ENCODE results near the gene SCARB2. TPM values are rescaled to one million over a fixed set of nuclear protein-coding genes. Genes with fewer than 3 reads are reported as not detected.
A peak's percentile ranks its signal among the peaks of the same experiment; 100 is the strongest.

Gene SCARB2
- total RNA-seq, 1 experiment from 2014 or later: 51.3 TPM

- no peaks in the 10 kb centered on the region for H4K20me1 ChIP-seq (ENCODE audit: insufficient read depth)
- POLR2A ChIA-PET: no interaction called here
- no peak overlapping the region for H3K9ac ChIP-seq (ENCODE audit: low read length)
- no peaks in the 10 kb centered on the region for H3K27me3 ChIP-seq (ENCODE audit: insufficient read depth, low read length)
- H3K4me3 ChIP-seq (replicated peaks in 1 of 2; ENCODE audit: low read depth in 1 of 2, low read length in 2 of 2): no peak overlapping the region
- H2AFZ ChIP-seq (ENCODE audit: low read depth, low read length, poor library complexity, severe bottlenecking): no peak overlapping the region
- H3K9me3 ChIP-seq (ENCODE audit: control insufficient read depth in 1 of 2, insufficient read depth in 1 of 2, low read depth in 1 of 2, low read length in 2 of 2): no peaks in the 10 kb centered on the region
- no peak for DNase-seq (ENCODE audit: low read depth, low spot score)
- RAD21 ChIA-PET (ENCODE audit: low non-redundant PET in 1 of 2, low total read pairs in 2 of 2, uncharacterized antibody in 2 of 2, unreplicated experiment in 2 of 2): no interaction called here
- H3K4me2 ChIP-seq (ENCODE audit: low read length): no peak overlapping the region
- H3K9me2 ChIP-seq (ENCODE audit: insufficient read depth): no peaks in the 10 kb centered on the region
- peaks cover 11 to 12% of the 10 kb centered on the region in 2 experiments for H3K4me1 ChIP-seq (ENCODE audit: control insufficient read depth in 1 of 2, insufficient read depth in 2 of 2, low read length in 2 of 2)
- BruUV-seq (replicated peaks): no TSS peak
- no peak overlapping the region for H3K27ac ChIP-seq (ENCODE audit: low read depth, low read length)
- TF ChIP-seq CEBPB (IDR thresholded peaks at IDR 0.05; ENCODE audit: low read depth) (no peak), CBX3 (IDR thresholded peaks at IDR 0.05; ENCODE audit: low read depth) (no peak)
- intact Hi-C loops (cut with micrococcal nuclease): no loop called here
- no peak for ATAC-seq
- H3K79me2 ChIP-seq (ENCODE audit: insufficient read depth, low read length): peaks cover 23% of the 10 kb centered on the region
- CTCF ChIA-PET: interaction anchor here (1.0 to 1.4 kb wide), 2 partner anchors 10 to 178 kb away, joined by 3 to 8 read pairs; no protein-coding TSS in a partner anchor
- H3K36me3 ChIP-seq (ENCODE audit: control insufficient read depth in 1 of 2, insufficient read depth in 2 of 2, low read length in 2 of 2): 0 out of 4 replicates have a peak, but pooled peaks cover 0 to 2% of the 10 kb centered on the region in 2 experiments
These were observed 13.9 kb downstream of the SCARB2 start for GRCh38 chr4:76199664-76200211.

GRCh38 chr4:76198411-76199237, 15.0 kb downstream of the SCARB2 start:
- Histone ChIP-seq H3K27ac (ENCODE audit: low read depth, low read length) (no peak overlapping the region), H3K36me3 (ENCODE audit: control insufficient read depth in 1 of 2, insufficient read depth in 2 of 2, low read length in 2 of 2) (peaks cover 0 to 12% of the 10 kb centered on the region in 2 experiments; a peak in 1 of 4 replicates), H3K4me1 (ENCODE audit: control insufficient read depth in 1 of 2, insufficient read depth in 2 of 2, low read length in 2 of 2) (peaks cover 11 to 20% of the 10 kb centered on the region in 2 experiments), H4K20me1 (ENCODE audit: insufficient read depth) (no peaks in the 10 kb centered on the region), H3K9me3 (ENCODE audit: control insufficient read depth in 1 of 2, insufficient read depth in 1 of 2, low read depth in 1 of 2, low read length in 2 of 2) (no peaks in the 10 kb centered on the region), H3K9ac (ENCODE audit: low read length) (no peak overlapping the region), H3K27me3 (ENCODE audit: insufficient read depth, low read length) (no peaks in the 10 kb centered on the region), H2AFZ (ENCODE audit: low read depth, low read length, poor library complexity, severe bottlenecking) (no peak overlapping the region), H3K9me2 (ENCODE audit: insufficient read depth) (no peaks in the 10 kb centered on the region), H3K4me2 (ENCODE audit: low read length) (no peak overlapping the region), H3K79me2 (ENCODE audit: insufficient read depth, low read length) (peaks cover 19% of the 10 kb centered on the region; the same call in 1 of the 2 replicates), H3K4me3 (replicated peaks in 1 of 2; ENCODE audit: low read depth in 1 of 2, low read length in 2 of 2) (no peak overlapping the region)
- BruUV-seq (replicated peaks): no TSS peak
- ChIA-PET CTCF (no interaction called here), POLR2A (no interaction called here), RAD21 (ENCODE audit: low non-redundant PET in 1 of 2, low total read pairs in 2 of 2, uncharacterized antibody in 2 of 2, unreplicated experiment in 2 of 2) (no interaction called here)
- TF ChIP-seq TCF7L2 (IDR thresholded peaks at IDR 0.05; ENCODE audit: borderline replicate concordance, extremely low read depth, insufficient read depth, insufficient read length) (no peak), EGR1 (IDR thresholded peaks at IDR 0.05; ENCODE audit: low read depth) (peak; percentile 43; the same call in 1 of the 2 replicates), CTCF (IDR thresholded peaks at IDR 0.05 in 2 of 3, conservative IDR thresholded peaks at IDR 0.05 in 1 of 3; ENCODE audit: borderline replicate concordance in 1 of 3, insufficient read depth in 1 of 3, low read depth in 2 of 3, low read length in 2 of 3) (no peak), SIN3A (IDR thresholded peaks at IDR 0.05; ENCODE audit: low read depth) (no peak)
- intact Hi-C loops (cut with micrococcal nuclease): no loop called here
- ATAC-seq (no peak), DNase-seq (ENCODE audit: low read depth, low spot score) (no peak)

Measured in HCT116 (cell line).